ENCODE results near the gene IGFBP3. TPM values are rescaled to one million over a fixed set of nuclear protein-coding genes. Genes with fewer than 3 reads are reported as not detected.

IGFBP3 gene
- total and polyA plus RNA-seq, 5 donors from 2014 or later, result 0.16 to 0.99 (median 0.19) TPM; not detected in 2

- Mint-ChIP-seq H3K4me3 (no peak overlapping the region), H3K36me3 (no peaks in the 10 kb centered on the region), H3K27me3 (peaks cover 12% of the 10 kb centered on the region), H3K4me1 (no peaks in the 10 kb centered on the region), H3K27ac (no peak overlapping the region), H3K9me3 (peaks cover 0 to 8% (median 4%) of the 10 kb centered on the region in 7 donors)
- peaks cover 4% of the 10 kb centered on the region for H3K27me3 ChIP-seq (ENCODE audit: control insufficient read depth, insufficient read depth, low read length)
- no peak overlapping the region for H3K4me3 ChIP-seq (ENCODE audit: low read depth, low read length)
- no peak overlapping the region for H3K27ac ChIP-seq (ENCODE audit: insufficient read depth, low read length, poor library complexity, severe bottlenecking)
- no peak for ATAC-seq (ENCODE audit: low read depth in 2 of 2)
- H3K36me3 ChIP-seq (ENCODE audit: control insufficient read depth, insufficient read depth, low read length), result no peaks in the 10 kb centered on the region
- no peaks in the 10 kb centered on the region for H3K9me3 ChIP-seq (ENCODE audit: control insufficient read depth in 2 of 2, low read length in 2 of 2)
- H3K4me1 ChIP-seq (ENCODE audit: control insufficient read depth, insufficient read depth, low read length, poor library complexity, severe bottlenecking), result no peaks in the 10 kb centered on the region
- no peak for DNase-seq
Measured at GRCh38 chr7:45898222-45898621, 22.9 kb downstream of the IGFBP3 start.

- Histone ChIP-seq H3K36me3 (ENCODE audit: control insufficient read depth, insufficient read depth, low read length) (no peaks in the 10 kb centered on the region), H3K27ac (ENCODE audit: insufficient read depth, low read length, poor library complexity, severe bottlenecking) (no peak overlapping the region), H3K9me3 (ENCODE audit: control insufficient read depth in 2 of 2, low read length in 2 of 2) (no peaks in the 10 kb centered on the region), H3K4me3 (ENCODE audit: low read depth, low read length) (no peak overlapping the region), H3K4me1 (ENCODE audit: control insufficient read depth, insufficient read depth, low read length, poor library complexity, severe bottlenecking) (no peaks in the 10 kb centered on the region), H3K27me3 (ENCODE audit: control insufficient read depth, insufficient read depth, low read length) (peaks cover 4% of the 10 kb centered on the region)
- ATAC-seq (ENCODE audit: low read depth in 2 of 2) (no peak), DNase-seq (no peak)
- no peak overlapping the region for H3K4me3 Mint-ChIP-seq
- H3K36me3 Mint-ChIP-seq, result no peaks in the 10 kb centered on the region
- H3K27me3 Mint-ChIP-seq, result peaks cover 16% of the 10 kb centered on the region
- peaks cover 0 to 5% (median 2%) of the 10 kb centered on the region in 7 donors for H3K9me3 Mint-ChIP-seq
- H3K27ac Mint-ChIP-seq, result no peak overlapping the region
- no peaks in the 10 kb centered on the region for H3K4me1 Mint-ChIP-seq
Measured at GRCh38 chr7:45897042-45897690, 23.9 kb downstream of the IGFBP3 start.

- no peaks in the 10 kb centered on the region for H3K9me3 ChIP-seq (ENCODE audit: control insufficient read depth in 2 of 2, low read length in 2 of 2)
- ATAC-seq (ENCODE audit: low read depth in 2 of 2) (no peak), DNase-seq (no peak)
- H3K4me1 Mint-ChIP-seq, result peaks cover 0 to 3% (median 0%) of the 10 kb centered on the region in 4 donors
- H3K9me3 Mint-ChIP-seq, result peaks cover 0 to 1% (median 0%) of the 10 kb centered on the region in 7 donors
- H3K4me3 Mint-ChIP-seq, result no peak overlapping the region
- H3K27me3 Mint-ChIP-seq, result peaks cover 25% of the 10 kb centered on the region
- no peaks in the 10 kb centered on the region for H3K36me3 ChIP-seq (ENCODE audit: control insufficient read depth, insufficient read depth, low read length)
- no peaks in the 10 kb centered on the region for H3K36me3 Mint-ChIP-seq
- H3K4me3 ChIP-seq (ENCODE audit: low read depth, low read length), result no peak overlapping the region
- H3K27ac ChIP-seq (ENCODE audit: insufficient read depth, low read length, poor library complexity, severe bottlenecking), result no peak overlapping the region
- H3K4me1 ChIP-seq (ENCODE audit: control insufficient read depth, insufficient read depth, low read length, poor library complexity, severe bottlenecking), result no peaks in the 10 kb centered on the region
- H3K27me3 ChIP-seq (ENCODE audit: control insufficient read depth, insufficient read depth, low read length), result peaks cover 12% of the 10 kb centered on the region
- no peak overlapping the region for H3K27ac Mint-ChIP-seq
Measured at GRCh38 chr7:45894665-45895062, 26.4 kb downstream of the IGFBP3 start.

GRCh38 chr7:45893996-45894664 is 26.9 kb downstream of the IGFBP3 start:
- no peaks in the 10 kb centered on the region for H3K36me3 Mint-ChIP-seq
- H3K9me3 ChIP-seq (ENCODE audit: control insufficient read depth in 2 of 2, low read length in 2 of 2), result no peaks in the 10 kb centered on the region
- no peak overlapping the region for H3K27ac Mint-ChIP-seq

GRCh38 chr7:45893374-45893995 is 27.6 kb downstream of the IGFBP3 start:
- H3K27me3 Mint-ChIP-seq, result peaks cover 32% of the 10 kb centered on the region

More at GRCh38 chr7:45893996-45894664, 26.9 kb downstream of the IGFBP3 start:
- Histone ChIP-seq H3K4me1 (ENCODE audit: control insufficient read depth, insufficient read depth, low read length, poor library complexity, severe bottlenecking) (no peaks in the 10 kb centered on the region), H3K36me3 (ENCODE audit: control insufficient read depth, insufficient read depth, low read length) (no peaks in the 10 kb centered on the region), H3K4me3 (ENCODE audit: low read depth, low read length) (no peak overlapping the region), H3K27ac (ENCODE audit: insufficient read depth, low read length, poor library complexity, severe bottlenecking) (no peak overlapping the region), H3K27me3 (ENCODE audit: control insufficient read depth, insufficient read depth, low read length) (peaks cover 17% of the 10 kb centered on the region)
- H3K9me3 Mint-ChIP-seq, result peaks cover 0 to 1% (median 0%) of the 10 kb centered on the region in 7 donors
- peaks cover 0 to 3% (median 0%) of the 10 kb centered on the region in 4 donors for H3K4me1 Mint-ChIP-seq
- no peak overlapping the region for H3K4me3 Mint-ChIP-seq
- peaks cover 30% of the 10 kb centered on the region for H3K27me3 Mint-ChIP-seq
- no peak for DNase-seq
- ATAC-seq (ENCODE audit: low read depth in 2 of 2), result no peak

GRCh38 chr7:45892407-45893035 is 28.6 kb downstream of the IGFBP3 start:
- H3K4me1 ChIP-seq (ENCODE audit: control insufficient read depth, insufficient read depth, low read length, poor library complexity, severe bottlenecking), result no peaks in the 10 kb centered on the region
- H3K9me3 ChIP-seq (ENCODE audit: control insufficient read depth in 2 of 2, low read length in 2 of 2), result no peaks in the 10 kb centered on the region
- H3K4me3 ChIP-seq (ENCODE audit: low read depth, low read length), result no peak overlapping the region
- no peak overlapping the region for H3K27ac ChIP-seq (ENCODE audit: insufficient read depth, low read length, poor library complexity, severe bottlenecking)
- H3K27me3 ChIP-seq (ENCODE audit: control insufficient read depth, insufficient read depth, low read length), result peaks cover 17% of the 10 kb centered on the region
- H3K27ac Mint-ChIP-seq, result no peak overlapping the region
- DNase-seq (no peak), ATAC-seq (ENCODE audit: low read depth in 2 of 2) (no peak)
- H3K36me3 ChIP-seq (ENCODE audit: control insufficient read depth, insufficient read depth, low read length), result no peaks in the 10 kb centered on the region
- H3K9me3 Mint-ChIP-seq, result peaks cover 0 to 1% (median 0%) of the 10 kb centered on the region in 7 donors
- H3K27me3 Mint-ChIP-seq, result peaks cover 41% of the 10 kb centered on the region
- H3K36me3 Mint-ChIP-seq, result no peaks in the 10 kb centered on the region
- H3K4me3 Mint-ChIP-seq, result no peak overlapping the region
- peaks cover 0 to 3% (median 0%) of the 10 kb centered on the region in 4 donors for H3K4me1 Mint-ChIP-seq

More at GRCh38 chr7:45893374-45893995, 27.6 kb downstream of the IGFBP3 start:
- H3K9me3 Mint-ChIP-seq, result peaks cover 0 to 1% (median 0%) of the 10 kb centered on the region in 7 donors
- no peak overlapping the region for H3K27ac Mint-ChIP-seq
- no peaks in the 10 kb centered on the region for H3K4me1 ChIP-seq (ENCODE audit: control insufficient read depth, insufficient read depth, low read length, poor library complexity, severe bottlenecking)
- no peak overlapping the region for H3K4me3 Mint-ChIP-seq
- peaks cover 0 to 3% (median 0%) of the 10 kb centered on the region in 4 donors for H3K4me1 Mint-ChIP-seq
- H3K36me3 Mint-ChIP-seq, result no peaks in the 10 kb centered on the region
- H3K9me3 ChIP-seq (ENCODE audit: control insufficient read depth in 2 of 2, low read length in 2 of 2), result no peaks in the 10 kb centered on the region
- H3K27me3 ChIP-seq (ENCODE audit: control insufficient read depth, insufficient read depth, low read length), result peaks cover 17% of the 10 kb centered on the region
- no peaks in the 10 kb centered on the region for H3K36me3 ChIP-seq (ENCODE audit: control insufficient read depth, insufficient read depth, low read length)
- H3K4me3 ChIP-seq (ENCODE audit: low read depth, low read length), result no peak overlapping the region
- H3K27ac ChIP-seq (ENCODE audit: insufficient read depth, low read length, poor library complexity, severe bottlenecking), result no peak overlapping the region
- DNase-seq (no peak), ATAC-seq (ENCODE audit: low read depth in 2 of 2) (no peak)

- no peak for DNase-seq
- Mint-ChIP-seq H3K27ac (no peak overlapping the region), H3K4me3 (no peak overlapping the region), H3K9me3 (peaks cover 0 to under 1% (median 0%) of the 10 kb centered on the region in 7 donors), H3K36me3 (no peaks in the 10 kb centered on the region), H3K4me1 (peaks cover 0 to 3% (median 0%) of the 10 kb centered on the region in 4 donors), H3K27me3 (peaks cover 48% of the 10 kb centered on the region)
- peaks cover 19% of the 10 kb centered on the region for H3K27me3 ChIP-seq (ENCODE audit: control insufficient read depth, insufficient read depth, low read length)
- H3K9me3 ChIP-seq (ENCODE audit: control insufficient read depth in 2 of 2, low read length in 2 of 2), result no peaks in the 10 kb centered on the region
- no peaks in the 10 kb centered on the region for H3K36me3 ChIP-seq (ENCODE audit: control insufficient read depth, insufficient read depth, low read length)
- ATAC-seq (ENCODE audit: low read depth in 2 of 2), result no peak
- H3K4me3 ChIP-seq (ENCODE audit: low read depth, low read length), result no peak overlapping the region
- H3K27ac ChIP-seq (ENCODE audit: insufficient read depth, low read length, poor library complexity, severe bottlenecking), result no peak overlapping the region
- no peaks in the 10 kb centered on the region for H3K4me1 ChIP-seq (ENCODE audit: control insufficient read depth, insufficient read depth, low read length, poor library complexity, severe bottlenecking)
Measured at GRCh38 chr7:45891462-45892402, 29.3 kb downstream of the IGFBP3 start.
